ENCODE measurements around the gene EVA1C. TPM values are rescaled to one million over a fixed set of nuclear protein-coding genes. Genes with fewer than 3 reads are reported as not detected.
A peak's percentile ranks its signal among the peaks of the same experiment; 100 is the strongest.
"Not testable (repeated sequence)": the region's sequence is repeated elsewhere in the genome, so short reads cannot be mapped to it uniquely, and the experiment has no call there.

The EVA1C gene
- total and polyA plus RNA-seq, 2 donors (not counting 3 experiments of a cell fraction or from before 2014, with no cell fraction given): 22.8 to 38.6 TPM

DNA sequence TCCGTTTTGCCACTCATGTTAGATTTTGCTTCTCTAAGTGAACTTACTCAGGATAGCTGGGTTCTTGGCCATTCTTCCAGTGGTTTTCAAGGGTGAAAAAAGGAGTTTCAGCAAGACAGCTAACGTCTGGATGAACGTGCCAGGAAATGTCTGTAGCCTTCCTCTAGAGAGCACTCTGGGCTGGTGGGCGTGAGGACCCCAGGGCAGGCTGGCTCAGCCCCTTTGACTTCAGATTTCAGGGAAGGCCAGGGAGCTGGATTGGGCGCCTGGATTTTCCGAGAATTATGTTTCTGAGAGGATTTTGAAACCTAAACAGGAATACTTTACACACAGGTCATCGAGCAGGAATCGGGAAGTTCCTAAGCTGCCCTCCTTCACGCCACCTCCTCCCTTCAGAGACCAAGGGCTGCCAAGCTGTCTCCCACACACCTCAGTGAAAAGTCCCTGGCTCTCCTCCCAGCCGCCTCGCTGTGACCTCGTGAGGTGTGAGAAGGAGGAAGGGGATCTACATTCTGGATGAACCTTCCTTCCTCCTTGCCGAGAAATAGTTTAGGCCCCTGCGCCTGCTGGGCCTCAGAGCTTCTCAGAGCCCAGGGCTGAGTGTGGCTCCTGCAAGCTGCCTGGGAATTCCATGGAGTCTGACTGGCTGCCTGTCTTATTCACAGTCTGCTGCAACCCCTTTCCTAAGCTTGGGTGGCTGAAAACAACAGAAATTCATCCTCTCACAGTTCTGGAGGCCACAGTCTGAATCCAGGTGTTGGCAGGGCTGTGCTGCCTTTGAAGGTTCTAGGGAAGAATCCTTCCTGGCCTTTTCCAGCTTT, 38.6 kb downstream of the EVA1C start:
- H3K4me1 ChIP-seq (ENCODE audit: control insufficient read depth, extremely low read depth, insufficient read depth, low read length); BruUV-seq (replicated peaks); H3K9ac ChIP-seq (replicated peaks; ENCODE audit: extremely low read depth, insufficient read depth, low read length); POLR2A ChIA-PET; dilution Hi-C loops (cut with MboI; ENCODE audit: extremely low pct_ligation_motif_present, low sequenced_read_pairs); H3K4me3 ChIP-seq (replicated peaks in 1 of 3; ENCODE audit: insufficient read depth in 1 of 3, low read depth in 1 of 3, low read length in 3 of 3); intact Hi-C loops (cut with micrococcal nuclease); H3K9me3 ChIP-seq (replicated peaks; ENCODE audit: control insufficient read depth, insufficient read depth, low read length); H3K36me3 ChIP-seq (ENCODE audit: control insufficient read depth in 2 of 2, extremely low read depth in 1 of 2, insufficient read depth in 2 of 2, low read length in 2 of 2); H4K20me1 ChIP-seq (replicated peaks; ENCODE audit: control insufficient read depth, extremely low read depth, insufficient read depth, low read length); H3K4me2 ChIP-seq (ENCODE audit: insufficient read depth, low read length); H3K27me3 ChIP-seq (ENCODE audit: control insufficient read depth in 2 of 2, insufficient read depth in 2 of 2, low read length in 2 of 2); H3K9me1 ChIP-seq (replicated peaks; ENCODE audit: control insufficient read depth, extremely low read depth, insufficient read depth, low read length); H2AFZ ChIP-seq (ENCODE audit: low read depth, low read length): not testable (repeated sequence)
- DNase-seq (ENCODE audit: low read depth, low spot score) (peak; percentile 62), FAIRE-seq (peak; percentile 44)
- CTCF ChIA-PET: interaction anchor here (0.9 to 2.0 kb wide), 5 partner anchors 24 to 150 kb away, joined by 3 to 5 read pairs (median 4); no protein-coding TSS in a partner anchor
- H3K27ac ChIP-seq (ENCODE audit: insufficient read depth, low read depth, low read length): peak overlapping the region; percentile 61
- peaks cover 31% of the 10 kb centered on the region for H3K79me2 ChIP-seq (ENCODE audit: control insufficient read depth, insufficient read depth, low read length)

DNA sequence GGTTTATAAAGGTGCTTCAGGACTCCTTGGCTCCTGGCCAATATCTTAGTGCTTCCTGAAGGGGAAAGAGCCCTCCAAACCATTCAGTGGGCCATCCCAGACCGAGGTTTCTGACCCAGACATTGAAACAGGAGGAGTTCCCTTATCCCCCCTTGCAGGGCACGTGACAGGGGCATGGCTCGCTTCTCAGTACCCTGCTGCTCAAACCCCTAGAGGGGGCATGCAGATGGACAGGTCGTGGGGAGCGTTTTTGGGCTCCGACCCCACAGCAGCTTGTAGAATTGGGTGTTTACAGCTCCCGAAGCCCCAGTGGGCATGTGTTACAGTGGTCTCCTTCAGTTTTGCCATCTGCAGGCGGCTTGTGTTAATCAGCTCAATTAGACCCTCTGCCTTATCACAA, 39.7 kb downstream of the EVA1C start:
- H3K36me3 ChIP-seq (ENCODE audit: control insufficient read depth in 2 of 2, extremely low read depth in 1 of 2, insufficient read depth in 2 of 2, low read length in 2 of 2); H4K20me1 ChIP-seq (replicated peaks; ENCODE audit: control insufficient read depth, extremely low read depth, insufficient read depth, low read length); H3K9ac ChIP-seq (replicated peaks; ENCODE audit: extremely low read depth, insufficient read depth, low read length); DNase-seq (ENCODE audit: low read depth, low spot score); POLR2A ChIA-PET; H3K9me1 ChIP-seq (replicated peaks; ENCODE audit: control insufficient read depth, extremely low read depth, insufficient read depth, low read length); H3K4me2 ChIP-seq (ENCODE audit: insufficient read depth, low read length); CTCF ChIA-PET; dilution Hi-C loops (cut with MboI; ENCODE audit: extremely low pct_ligation_motif_present, low sequenced_read_pairs); H2AFZ ChIP-seq (ENCODE audit: low read depth, low read length); H3K27me3 ChIP-seq (ENCODE audit: control insufficient read depth in 2 of 2, insufficient read depth in 2 of 2, low read length in 2 of 2); FAIRE-seq; intact Hi-C loops (cut with micrococcal nuclease); BruUV-seq (replicated peaks); H3K9me3 ChIP-seq (replicated peaks; ENCODE audit: control insufficient read depth, insufficient read depth, low read length); H3K4me3 ChIP-seq (replicated peaks in 1 of 3; ENCODE audit: insufficient read depth in 1 of 3, low read depth in 1 of 3, low read length in 3 of 3); H3K27ac ChIP-seq (ENCODE audit: insufficient read depth, low read depth, low read length): not testable (repeated sequence)
- H3K4me1 ChIP-seq (ENCODE audit: control insufficient read depth, extremely low read depth, insufficient read depth, low read length): peaks cover 16% of the 10 kb centered on the region
- H3K79me2 ChIP-seq (ENCODE audit: control insufficient read depth, insufficient read depth, low read length): peaks cover 32% of the 10 kb centered on the region

Data from endothelial cell of umbilical vein (primary cell).